Small intestine (tissue), 7 donors: Measurements from ENCODE around the gene TBXT. TPM values are rescaled to one million over a fixed set of nuclear protein-coding genes. Genes with fewer than 3 reads are reported as not detected.
A peak's percentile ranks its signal among the peaks of the same experiment; 100 is the strongest.
"Not testable (repeated sequence)": the region's sequence is repeated elsewhere in the genome, so short reads cannot be mapped to it uniquely, and the experiment has no call there.

Experiments used
- DNase-seq, 2 donors: peaks; one replicate each; pipeline versions ENCODE4 v3.0.0 to v3.0.0-alpha.2; 2013
- FAIRE-seq: peaks from 2 replicates; lab custom pipeline; 2012; peaks lifted over from hg19 to GRCh38; lab: Jason Lieb, UNC
- H3K27ac ChIP-seq, 3 donors: one replicate each; pipeline ENCODE4 v1.5.1; 2013; ENCODE audit warnings: low read length in 2 of 3, mild to moderate bottlenecking in 2 of 3, control low read depth in 1 of 3, inconsistent platforms in 1 of 3, low read depth in 1 of 3, moderate library complexity in 1 of 3
- H3K27me3 ChIP-seq, 3 donors: one replicate each; pipeline ENCODE4 v1.6.1; 2013; ENCODE audit warnings: low read length in 3 of 3, inconsistent platforms in 1 of 3; ENCODE audit not compliant: control insufficient read depth in 3 of 3, insufficient read depth in 3 of 3
- H3K36me3 ChIP-seq, 3 donors: one replicate each; pipeline ENCODE4 v1.6.1; 2013; ENCODE audit warnings: low read length in 3 of 3, inconsistent platforms in 1 of 3, low read depth in 1 of 3, mild to moderate bottlenecking in 1 of 3, moderate library complexity in 1 of 3; ENCODE audit not compliant: control insufficient read depth in 3 of 3, insufficient read depth in 2 of 3
- H3K4me1 ChIP-seq, 3 donors: one replicate each; pipeline ENCODE4 v1.6.1; 2013; ENCODE audit warnings: low read length in 2 of 3, inconsistent platforms in 1 of 3, low read depth in 1 of 3, mild to moderate bottlenecking in 1 of 3, moderate library complexity in 1 of 3; ENCODE audit not compliant: control insufficient read depth in 3 of 3, insufficient read depth in 2 of 3
- H3K4me3 ChIP-seq, 3 donors: one replicate each; pipeline ENCODE4 v1.5.1; 2013; ENCODE audit warnings: low read length in 3 of 3, control low read depth in 1 of 3, inconsistent platforms in 1 of 3, low read depth in 1 of 3, mild to moderate bottlenecking in 1 of 3, moderate library complexity in 1 of 3
- H3K9me3 ChIP-seq, 2 donors: one replicate each; pipeline ENCODE4 v1.6.1; 2013; ENCODE audit warnings: low read depth in 1 of 2, low read length in 1 of 2; ENCODE audit not compliant: control insufficient read depth in 2 of 2, insufficient read depth in 1 of 2
- WGBS, 3 donors: extraction: QIAGEN DNeasy Blood & Tissue Kit; methylation state at CpG; one replicate each; pipeline ENCODE4 v1.1.7; 2013; 5-methylcytosine and 5-hydroxymethylcytosine counted together
- polyA plus RNA-seq, 4 donors: library from polyadenylated mRNA; stranded (reverse) in 3 of 4; unstranded in 1 of 4; fragments of 200-250 nt in 3 of 4; fragments of 120-200 nt in 1 of 4; gene quantifications; one replicate each; pipeline versions ENCODE4 v1.2.1 to v1.2.3, GENCODE V29; 2013
- donor health status: healthy with polysubstance abuse.
- donor health status: control.
- donor health status: control.
- donor health status: Bipolar disorder and iron deficiency.
- donor health status: healthy.

TBXT gene
- polyA plus RNA-seq, 4 donors = not detected

DNA sequence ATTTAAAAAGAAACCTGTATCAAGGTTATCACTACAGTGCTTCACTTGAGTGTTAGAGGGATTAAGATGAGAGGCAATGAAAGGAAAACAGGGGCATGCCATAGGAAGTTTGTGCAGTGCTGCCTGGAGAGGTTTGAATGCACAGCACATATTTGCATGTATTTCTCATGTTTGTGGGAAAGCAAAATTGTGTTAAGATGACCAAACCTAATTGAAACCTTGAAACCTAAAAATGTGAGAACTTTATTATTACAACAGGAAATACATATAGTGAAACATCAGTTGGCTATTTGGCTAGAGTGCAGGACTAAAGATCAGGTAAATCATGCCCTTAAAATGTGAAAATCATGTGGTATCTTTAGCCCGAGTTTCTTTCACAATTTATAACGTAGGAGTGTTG lies 8.5 kb upstream of the TBXT start:
- H3K9me3 ChIP-seq = no peaks in the 10 kb centered on the region
- WGBS, 3 donors = 51 to 79% (median 69%) methylated on average over 2 of the region's 2 CpGs
- FAIRE-seq (no peak), DNase-seq (no peak)
- H3K4me1 ChIP-seq = no peaks in the 10 kb centered on the region
- H3K27ac ChIP-seq = no peak overlapping the region
- no peaks in the 10 kb centered on the region for H3K36me3 ChIP-seq
- no peak overlapping the region for H3K4me3 ChIP-seq
- H3K27me3 ChIP-seq = peaks cover 0 to 43% (median 7%) of the 10 kb centered on the region in 3 donors

DNA sequence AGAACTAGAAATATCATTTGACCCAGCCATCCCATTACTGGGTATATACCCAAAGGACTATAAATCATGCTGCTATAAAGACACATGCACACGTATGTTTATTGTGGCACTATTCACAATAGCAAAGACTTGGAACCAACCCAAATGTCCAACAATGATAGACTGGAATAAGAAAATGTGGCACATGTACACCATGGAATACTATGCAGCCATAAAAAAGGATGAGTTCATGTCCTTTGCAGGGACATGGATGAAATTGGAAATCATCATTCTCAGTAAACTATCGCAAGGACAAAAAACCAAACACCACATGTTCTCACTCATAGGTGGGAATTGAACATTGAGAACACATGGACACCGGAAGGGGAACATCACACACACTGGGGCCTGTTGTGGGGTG lies 7.4 kb upstream of the TBXT start:
- not testable (repeated sequence) for H3K9me3 ChIP-seq, H3K27ac ChIP-seq, H3K4me3 ChIP-seq, DNase-seq, H3K36me3 ChIP-seq, FAIRE-seq, H3K4me1 ChIP-seq
- WGBS, 3 donors = 94 to 98% (median 96%) methylated on average over 2 of the region's 3 CpGs
- H3K27me3 ChIP-seq = peaks cover 3 to 52% (median 12%) of the 10 kb centered on the region in 3 donors

GRCh38 chr6:166174031-166174430 lies 6.4 kb upstream of the TBXT start:
- Histone ChIP-seq H3K9me3 (no peaks in the 10 kb centered on the region), H3K4me3 (no peak overlapping the region), H3K36me3 (no peaks in the 10 kb centered on the region), H3K4me1 (no peaks in the 10 kb centered on the region), H3K27me3 (peaks cover 8 to 59% (median 22%) of the 10 kb centered on the region in 3 donors), H3K27ac (no peak overlapping the region)
- DNase-seq (no peak), FAIRE-seq (no peak)
- WGBS, 3 donors = 22 to 35% (median 23%) methylated on average over 5 of the region's 5 CpGs

DNA sequence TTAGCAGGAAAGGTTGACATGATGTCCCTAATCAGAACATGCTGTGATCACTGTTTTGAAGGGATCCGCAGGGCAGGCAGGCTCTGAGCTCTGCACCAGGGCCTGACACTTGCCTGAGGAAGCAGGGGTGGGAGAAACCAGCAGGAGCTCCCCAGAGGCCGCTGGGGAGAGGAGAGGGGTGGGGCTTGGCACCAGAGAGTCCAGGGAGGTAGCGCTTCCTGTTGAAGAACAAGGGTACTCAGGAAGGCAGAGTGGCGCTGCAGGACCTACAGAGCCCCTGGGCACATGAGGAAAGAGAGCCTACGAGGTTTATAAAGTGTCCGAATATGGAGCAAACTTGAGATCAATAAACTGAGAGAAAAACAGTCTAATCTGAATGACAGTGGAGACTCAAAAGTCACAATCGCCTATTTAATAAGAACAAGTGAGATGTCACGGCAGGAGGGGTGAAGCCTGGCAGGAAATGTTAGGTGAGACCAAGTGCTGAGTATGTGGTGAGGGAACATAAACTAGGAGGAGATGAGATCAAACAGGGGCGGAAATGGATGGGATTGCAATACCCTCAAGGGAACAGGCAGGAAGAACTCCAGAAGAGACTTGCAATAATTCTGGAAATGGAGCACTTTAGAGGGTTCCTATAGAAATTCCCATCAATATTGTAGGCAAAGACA lies 5.8 kb upstream of the TBXT start:
- H3K4me3 ChIP-seq = no peak overlapping the region
- H3K36me3 ChIP-seq = no peaks in the 10 kb centered on the region
- 4 to 8% (median 7%) methylated on average over 9 of the region's 9 CpGs for WGBS, 3 donors
- FAIRE-seq = no peak
- H3K27me3 ChIP-seq = peaks cover 8 to 65% (median 27%) of the 10 kb centered on the region in 3 donors
- no peak overlapping the region for H3K27ac ChIP-seq
- H3K4me1 ChIP-seq = peaks cover 0 to 5% (median 0%) of the 10 kb centered on the region in 3 donors
- H3K9me3 ChIP-seq = no peaks in the 10 kb centered on the region
- peak in 1 of 2 donors; percentile 14 for DNase-seq

- no peak for FAIRE-seq
- DNase-seq = no peak
- H3K36me3 ChIP-seq = no peaks in the 10 kb centered on the region
- no peak overlapping the region for H3K4me3 ChIP-seq
- no peak overlapping the region for H3K27ac ChIP-seq
- WGBS, 3 donors = 86 to 97% (median 94%) methylated on average over 3 of the region's 3 CpGs
- H3K27me3 ChIP-seq = peaks cover 8 to 74% (median 30%) of the 10 kb centered on the region in 3 donors
- peaks cover 0 to 9% (median 0%) of the 10 kb centered on the region in 3 donors for H3K4me1 ChIP-seq
- no peaks in the 10 kb centered on the region for H3K9me3 ChIP-seq
Measured at GRCh38 chr6:166172546-166172945, 4.9 kb upstream of the TBXT start.

GRCh38 chr6:166169549-166170421 lies 2.1 kb upstream of the TBXT start:
- FAIRE-seq (no peak), DNase-seq (no peak)
- Histone ChIP-seq H3K4me1 (peaks cover 0 to 9% (median 0%) of the 10 kb centered on the region in 3 donors), H3K27me3 (peaks cover 14 to 96% (median 46%) of the 10 kb centered on the region in 3 donors), H3K9me3 (no peaks in the 10 kb centered on the region), H3K27ac (no peak overlapping the region), H3K4me3 (no peak overlapping the region), H3K36me3 (no peaks in the 10 kb centered on the region)
- WGBS, 3 donors = 13 to 19% (median 15%) methylated on average over 41 of the region's 41 CpGs

DNA sequence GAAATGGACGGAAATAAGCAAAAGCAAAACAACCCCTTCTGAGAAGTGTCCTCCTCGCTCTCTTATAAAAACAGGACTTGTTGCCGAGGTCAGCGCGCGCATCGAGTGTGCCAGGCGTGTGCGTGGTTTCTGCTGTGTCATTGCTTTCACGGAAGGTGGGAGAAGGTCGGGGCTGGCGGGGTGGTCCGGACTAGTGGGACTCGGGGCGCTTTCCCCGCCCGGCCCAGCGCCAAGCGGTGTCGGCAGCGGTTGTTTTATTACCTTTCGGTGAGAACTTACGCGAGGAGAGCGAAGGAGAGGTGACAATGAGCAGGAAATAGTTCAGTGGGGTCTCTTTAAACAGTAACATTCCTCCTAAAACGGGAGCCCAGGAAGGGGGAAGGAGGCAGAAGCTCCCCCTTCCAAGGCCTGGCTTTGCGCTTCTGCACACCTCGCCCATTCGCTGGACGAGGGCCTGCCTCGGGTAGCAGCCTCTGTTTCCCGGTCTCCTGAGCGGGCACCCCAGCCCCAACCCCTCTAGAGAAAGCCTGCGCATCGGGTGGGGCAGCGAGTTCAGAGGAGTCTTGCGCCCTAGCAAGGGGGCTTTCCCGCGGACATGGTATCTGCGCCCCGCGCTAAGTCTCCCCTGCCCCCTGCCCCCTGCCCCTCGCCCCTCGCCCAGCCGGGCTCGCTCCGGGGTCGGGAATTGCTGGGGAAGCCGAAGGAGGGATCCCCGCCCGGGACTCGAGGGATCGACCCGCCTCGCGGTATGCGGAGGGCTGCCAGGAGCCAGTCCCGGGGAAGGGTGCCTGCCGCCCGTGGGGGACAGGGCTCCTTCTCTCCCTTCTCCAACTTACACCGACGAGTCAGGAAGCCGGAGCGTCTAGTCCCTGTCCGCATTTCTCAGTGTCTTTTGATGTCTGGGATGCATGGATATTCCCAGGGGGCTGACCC lies 1.2 kb upstream of the TBXT start:
- WGBS, 3 donors = 2 to 7% (median 2%) methylated on average over 62 to 65 of the region's 65 CpGs
- no peaks in the 10 kb centered on the region for H3K36me3 ChIP-seq
- H3K27ac ChIP-seq = no peak overlapping the region
- peak overlapping the region in 1 of 3 donors; percentile 35 for H3K4me3 ChIP-seq
- DNase-seq (peak in 1 of 2 donors; percentile 31), FAIRE-seq (no peak)
- H3K9me3 ChIP-seq = no peaks in the 10 kb centered on the region
- H3K27me3 ChIP-seq = peaks cover 14 to 96% (median 51%) of the 10 kb centered on the region in 3 donors
- peaks cover 0 to 9% (median 0%) of the 10 kb centered on the region in 3 donors for H3K4me1 ChIP-seq
